Right lobe of liver (tissue), 4 donors: ENCODE measurements around the gene EVA1A.

Experiments
- POLR2A ChIP-seq: fragments of 450-650 bp; IDR thresholded peaks from one replicate; pipeline ENCODE4 v1.6.1; 2017; ENCODE audit warnings: antibody characterized with exemption, mild to moderate bottlenecking
- TF ChIP-seq, protein P1 (sequence below), 4 donors: fragments of 200-600 bp in 3 of 4; fragments of 450-650 bp in 1 of 4; IDR thresholded peaks; one replicate each; pipeline versions ENCODE4 v1.5.1 to v1.8.0; 2016 to 2022; ENCODE audit warnings: antibody characterized with exemption in 4 of 4, mild to moderate bottlenecking in 2 of 4
- donor health status: DM: no; HTN: no; CAD: no.
- donor health status: DM: no; HTN: no; CAD: no.
- donor health status: DM: no; HTN: yes; CAD: no.

DNA sequence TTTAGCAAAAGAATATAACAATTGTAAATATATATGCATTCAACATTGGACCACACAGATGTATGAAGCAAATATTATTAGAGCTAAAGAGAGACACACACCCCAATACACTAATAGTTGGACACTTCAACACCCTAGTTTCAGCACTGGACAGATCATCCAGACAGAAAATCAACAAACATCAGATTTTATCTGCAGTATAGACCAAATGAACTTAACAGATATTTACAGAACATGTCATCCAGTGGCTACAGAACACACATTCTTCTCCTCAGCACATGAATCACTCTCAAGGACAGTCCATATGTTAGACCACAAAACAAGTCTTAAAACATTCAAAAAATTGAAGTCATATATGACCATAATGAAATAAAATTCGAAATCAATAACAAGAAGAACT is 22.1 kb upstream of the EVA1A start:
- TF ChIP-seq, protein P1, sequence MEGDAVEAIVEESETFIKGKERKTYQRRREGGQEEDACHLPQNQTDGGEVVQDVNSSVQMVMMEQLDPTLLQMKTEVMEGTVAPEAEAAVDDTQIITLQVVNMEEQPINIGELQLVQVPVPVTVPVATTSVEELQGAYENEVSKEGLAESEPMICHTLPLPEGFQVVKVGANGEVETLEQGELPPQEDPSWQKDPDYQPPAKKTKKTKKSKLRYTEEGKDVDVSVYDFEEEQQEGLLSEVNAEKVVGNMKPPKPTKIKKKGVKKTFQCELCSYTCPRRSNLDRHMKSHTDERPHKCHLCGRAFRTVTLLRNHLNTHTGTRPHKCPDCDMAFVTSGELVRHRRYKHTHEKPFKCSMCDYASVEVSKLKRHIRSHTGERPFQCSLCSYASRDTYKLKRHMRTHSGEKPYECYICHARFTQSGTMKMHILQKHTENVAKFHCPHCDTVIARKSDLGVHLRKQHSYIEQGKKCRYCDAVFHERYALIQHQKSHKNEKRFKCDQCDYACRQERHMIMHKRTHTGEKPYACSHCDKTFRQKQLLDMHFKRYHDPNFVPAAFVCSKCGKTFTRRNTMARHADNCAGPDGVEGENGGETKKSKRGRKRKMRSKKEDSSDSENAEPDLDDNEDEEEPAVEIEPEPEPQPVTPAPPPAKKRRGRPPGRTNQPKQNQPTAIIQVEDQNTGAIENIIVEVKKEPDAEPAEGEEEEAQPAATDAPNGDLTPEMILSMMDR (IDR thresholded peaks at IDR 0.05): no peak
- no peak for TF ChIP-seq POLR2A
